A673 (cell line): ENCODE measurements around the gene TMEM125. TPM values are rescaled to one million over a fixed set of nuclear protein-coding genes. Genes with fewer than 3 reads are reported as not detected.

Experiments used
- BruUV-seq: library from RNA; stranded (reverse); fragments of 400-500 nt; replicated peaks from 2 replicates; lab custom pipeline; 2021; lab: Mats Ljungman, UMichigan
- CTCF ChIA-PET: fragments of 300-600 bp; sonication (Branson Sonifier 250); formaldehyde crosslinking; loops from one replicate; lab custom pipeline; 2022; ENCODE audit warnings: antibody characterized with exemption; lab: Charles Lee
- POLR2A ChIA-PET: fragments of 300-600 bp; sonication (Branson Sonifier 250); formaldehyde crosslinking; loops from one replicate; lab custom pipeline; 2022; ENCODE audit warnings: antibody characterized with exemption; ENCODE audit not compliant: low non-redundant PET; lab: Charles Lee
- DNase-seq: peaks from one replicate; pipeline ENCODE4 v3.0.0-alpha.2; 2015; ENCODE audit warnings: low spot score
- H3K27ac ChIP-seq: fragments of 200-600 bp; sonication (generic); 2 replicates; pipeline ENCODE4 v1.5.1; 2016; ENCODE audit warnings: mixed run types, low read depth, mild to moderate bottlenecking, mixed read lengths, antibody characterized with exemption, low read length; ENCODE audit not compliant: poor library complexity, severe bottlenecking
- H3K27me3 ChIP-seq: fragments of 200-600 bp; sonication (generic); replicated peaks from 2 replicates; pipeline ENCODE4 v1.6.1; 2017; ENCODE audit warnings: mixed run types, low read depth, mild to moderate bottlenecking, mixed read lengths, antibody characterized with exemption, low read length; ENCODE audit not compliant: insufficient read depth, poor library complexity
- H3K36me3 ChIP-seq: fragments of 200-600 bp; sonication (generic); 2 replicates; pipeline ENCODE4 v1.6.1; 2016; ENCODE audit warnings: mixed run types, mild to moderate bottlenecking, mixed read lengths, antibody characterized with exemption, low read length; ENCODE audit not compliant: insufficient read depth, poor library complexity, severe bottlenecking
- H3K4me1 ChIP-seq: fragments of 200-600 bp; sonication (generic); 2 replicates; pipeline ENCODE4 v1.6.1; 2017; ENCODE audit warnings: mixed run types, mild to moderate bottlenecking, mixed read lengths, antibody characterized with exemption, low read length; ENCODE audit not compliant: insufficient read depth, poor library complexity, severe bottlenecking
- H3K4me3 ChIP-seq: fragments of 200-600 bp; sonication (generic); 2 replicates; pipeline ENCODE4 v1.5.1; 2016; ENCODE audit warnings: low read depth, mixed run types, mild to moderate bottlenecking, mixed read lengths, low read length; ENCODE audit not compliant: poor library complexity, severe bottlenecking
- H3K9me3 ChIP-seq: fragments of 200-600 bp; sonication (generic); 2 replicates; pipeline ENCODE4 v1.6.1; 2016; ENCODE audit warnings: mixed run types, low read depth, mild to moderate bottlenecking, mixed read lengths, antibody characterized with exemption, low read length; ENCODE audit not compliant: poor library complexity, severe bottlenecking
- CTCF ChIP-seq: fragments of 300-800, 200-600 bp; sonication (generic); conservative IDR thresholded peaks from 2 replicates; pipeline ENCODE4 v1.5.1; 2017; ENCODE audit warnings: low read depth, mild to moderate bottlenecking, antibody characterized with exemption, low read length, moderate library complexity, mixed read lengths
- EZH2 ChIP-seq: fragments of 200-600 bp; sonication (generic); IDR thresholded peaks from 2 replicates; pipeline ENCODE4 v1.6.1; 2017; ENCODE audit warnings: borderline replicate concordance, low read depth, mild to moderate bottlenecking, mixed read lengths, antibody characterized with exemption, low read length; ENCODE audit not compliant: poor library complexity, severe bottlenecking
- intact Hi-C: fragments of 100-400 bp; cut with micrococcal nuclease; formaldehyde crosslinking; loops from one replicate; pipeline ENCODE4 v1.10.0; 2022; ENCODE audit not compliant: unreplicated experiment
- total RNA-seq: library from RNA; stranded (reverse); gene quantifications from 2 replicates; pipeline ENCODE4 v1.2.3, GENCODE V29; 2021

TMEM125 gene
- total RNA-seq, 1 experiment from 2014 or later, result not detected

- Histone ChIP-seq H3K27ac (no peak overlapping the region), H3K27me3 (no peaks in the 10 kb centered on the region), H3K4me1 (no peaks in the 10 kb centered on the region), H3K36me3 (no peaks in the 10 kb centered on the region), H3K9me3 (no peaks in the 10 kb centered on the region), H3K4me3 (no peak overlapping the region)
- CTCF ChIA-PET, result no interaction called here
- no peak for DNase-seq
- BruUV-seq, result no TSS peak
- TF ChIP-seq EZH2, result no peak
- no peak for TF ChIP-seq CTCF
- POLR2A ChIA-PET, result no interaction called here
- intact Hi-C loops, result loop anchor here (10.0 kb wide), 2 partner anchors 302 to 542 kb away; no protein-coding TSS in a partner anchor
These were observed 46.9 kb upstream of the TMEM125 start for GRCh38 chr1:43222879-43223278.

GRCh38 chr1:43225168-43225567 is 44.6 kb upstream of the TMEM125 start:
- peak; percentile 52 for DNase-seq
- TF ChIP-seq CTCF, result no peak
- no peak for TF ChIP-seq EZH2
- Histone ChIP-seq H3K27me3 (no peaks in the 10 kb centered on the region), H3K36me3 (no peaks in the 10 kb centered on the region), H3K4me3 (no peak overlapping the region), H3K4me1 (no peaks in the 10 kb centered on the region), H3K9me3 (no peaks in the 10 kb centered on the region), H3K27ac (no peak overlapping the region)
- BruUV-seq, result no TSS peak
- ChIA-PET CTCF (no interaction called here), POLR2A (no interaction called here)
- intact Hi-C loops, result loop anchor here (5.0 to 10.0 kb wide), 3 partner anchors 300 to 540 kb away; no protein-coding TSS in a partner anchor

GRCh38 chr1:43227143-43227764 is 42.5 kb upstream of the TMEM125 start:
- intact Hi-C loops, result loop anchor here (1.0 to 10.0 kb wide), 4 partner anchors 187 to 538 kb away; no protein-coding TSS in a partner anchor
- no peak overlapping the region for H3K27ac ChIP-seq
- H3K27me3 ChIP-seq, result no peaks in the 10 kb centered on the region
- no peaks in the 10 kb centered on the region for H3K9me3 ChIP-seq
- H3K36me3 ChIP-seq, result no peaks in the 10 kb centered on the region
- CTCF ChIA-PET, result interaction anchor here (0.5 to 2.1 kb wide), 11 partner anchors 9 to 708 kb away, joined by 3 to 23 read pairs (median 3); partner anchors contain the start of genes CFAP57, EBNA1BP2 and ELOVL1
- DNase-seq, result peak; percentile 82
- BruUV-seq, result no TSS peak
- H3K4me3 ChIP-seq, result no peak overlapping the region
- H3K4me1 ChIP-seq, result no peaks in the 10 kb centered on the region
- POLR2A ChIA-PET, result interaction anchor here (0.6 to 0.8 kb wide), 4 partner anchors 70 to 707 kb away, joined by 3 to 8 read pairs (median 4); partner anchors contain the start of gene HYI
- TF ChIP-seq CTCF (peak; percentile 96), EZH2 (no peak)
